HCT116 (cell line): ENCODE data around the gene ILDR2. TPM values are rescaled to one million over a fixed set of nuclear protein-coding genes. Genes with fewer than 3 reads are reported as not detected.

Experiments
- ATAC-seq: fragments of 200-7000 bp; cut with Tn5 transposase; 2 replicates; pipeline ENCODE4 v1.9.1; 2020; ENCODE audit warnings: mild to moderate bottlenecking, moderate library complexity
- BruUV-seq: library from RNA; stranded (reverse); fragments of 400-500 nt; replicated peaks from 2 replicates; lab custom pipeline; 2021; lab: Mats Ljungman, UMichigan
- CTCF ChIA-PET: fragments of 300-600 bp; sonication (Branson Sonifier 250); formaldehyde crosslinking; loops from one replicate; lab custom pipeline; 2021; ENCODE audit warnings: antibody characterized with exemption; lab: Charles Lee
- POLR2A ChIA-PET: fragments of 300-600, 350-600 bp; sonication (Branson Sonifier 250); formaldehyde crosslinking; loops from one replicate; lab custom pipeline; 2021; ENCODE audit warnings: antibody characterized with exemption; lab: Charles Lee
- RAD21 ChIA-PET, 2 experiments: fragments of 300-600 bp; sonication (Branson Sonifier 250); formaldehyde crosslinking; loops; one replicate each; lab custom pipeline; 2023; ENCODE audit warnings: low total read pairs in 2 of 2; ENCODE audit not compliant: uncharacterized antibody in 2 of 2, unreplicated experiment in 2 of 2, low non-redundant PET in 1 of 2; lab: Charles Lee
- DNase-seq: peaks from one replicate; pipeline ENCODE4 v3.0.0-alpha.2; 2010; ENCODE audit warnings: low read depth, low spot score
- H2AFZ ChIP-seq: fragments of 200-600 bp; shearing (Covaris generic), sonication (generic); 2 replicates; pipeline ENCODE4 v1.6.1; 2017; ENCODE audit warnings: low read depth, mixed run types, mixed read lengths, antibody characterized with exemption, low read length; ENCODE audit not compliant: poor library complexity, severe bottlenecking
- H3K27ac ChIP-seq: 2 replicates; pipeline ENCODE4 v1.5.1; 2012; ENCODE audit warnings: low read depth, low read length
- H3K27me3 ChIP-seq: fragments of 200-600 bp; sonication (generic); 2 replicates; pipeline ENCODE4 v1.6.1; 2016; ENCODE audit warnings: mixed run types, low read length, mixed read lengths; ENCODE audit not compliant: insufficient read depth
- H3K36me3 ChIP-seq, 2 experiments: fragments of 200-500 bp in 1 of 2; fragments of 200-600 bp in 1 of 2; sonication (Bioruptor generic) in 1 of 2; sonication (generic) in 1 of 2; 2 replicates each; pipeline versions ENCODE4 v1.5.1 to v1.6.1; 2014 to 2016; ENCODE audit warnings: low read length in 2 of 2, inconsistent platforms in 1 of 2, mixed read lengths in 1 of 2, mixed run types in 1 of 2; ENCODE audit not compliant: insufficient read depth in 2 of 2, control insufficient read depth in 1 of 2
- H3K4me1 ChIP-seq, 2 experiments: fragments of 200-600 bp in 1 of 2; sonication (generic) in 1 of 2; 2 replicates each; pipeline versions ENCODE4 v1.5.1 to v1.6.1; 2012 to 2017; ENCODE audit warnings: low read length in 2 of 2, inconsistent platforms in 1 of 2, mild to moderate bottlenecking in 1 of 2, mixed read lengths in 1 of 2, mixed run types in 1 of 2, moderate library complexity in 1 of 2; ENCODE audit not compliant: insufficient read depth in 2 of 2, control insufficient read depth in 1 of 2
- H3K4me2 ChIP-seq: fragments of 200-600 bp; sonication (generic); 2 replicates; pipeline ENCODE4 v1.6.1; 2017; ENCODE audit warnings: mixed run types, low read length, mixed read lengths
- H3K4me3 ChIP-seq, 2 experiments: fragments of 200-600 bp in 1 of 2; sonication (generic) in 1 of 2; replicated peaks in 1 of 2; 2 replicates each; pipeline ENCODE4 v1.5.1; 2011 to 2016; ENCODE audit warnings: low read length in 2 of 2, control low read depth in 1 of 2, low read depth in 1 of 2, mild to moderate bottlenecking in 1 of 2, mixed read lengths in 1 of 2, mixed run types in 1 of 2
- H3K79me2 ChIP-seq: fragments of 200-600 bp; sonication (generic); 2 replicates; pipeline ENCODE4 v1.6.1; 2017; ENCODE audit warnings: mild to moderate bottlenecking, mixed run types, low read length, moderate library complexity, mixed read lengths; ENCODE audit not compliant: insufficient read depth
- H3K9ac ChIP-seq: fragments of 200-600 bp; sonication (generic); 2 replicates; pipeline ENCODE4 v1.6.1; 2016; ENCODE audit warnings: low read length, mixed read lengths
- H3K9me2 ChIP-seq: fragments of 200-600 bp; sonication (generic), shearing (Covaris generic); 2 replicates; pipeline ENCODE4 v1.6.1; 2017; ENCODE audit warnings: mixed run types, mild to moderate bottlenecking, moderate library complexity; ENCODE audit not compliant: insufficient read depth
- H3K9me3 ChIP-seq, 2 experiments: fragments of 200-500 bp in 1 of 2; fragments of 200-600 bp in 1 of 2; sonication (Bioruptor generic) in 1 of 2; sonication (generic) in 1 of 2; 2 replicates each; pipeline ENCODE4 v1.6.1; 2014 to 2017; ENCODE audit warnings: low read length in 2 of 2, mixed read lengths in 2 of 2, inconsistent platforms in 1 of 2, low read depth in 1 of 2, mild to moderate bottlenecking in 1 of 2, mixed run types in 1 of 2, moderate library complexity in 1 of 2; ENCODE audit not compliant: control insufficient read depth in 1 of 2, insufficient read depth in 1 of 2
- H4K20me1 ChIP-seq: fragments of 200-600 bp; sonication (generic), shearing (Covaris generic); 2 replicates; pipeline ENCODE4 v1.6.1; 2017; ENCODE audit warnings: mixed run types, mild to moderate bottlenecking, moderate library complexity; ENCODE audit not compliant: insufficient read depth
- CBX3 ChIP-seq: IDR thresholded peaks from 2 replicates; pipeline ENCODE4 v1.6.1; 2012; ENCODE audit warnings: low read depth
- CEBPB ChIP-seq: IDR thresholded peaks from 2 replicates; pipeline ENCODE4 v1.6.1; 2012; ENCODE audit warnings: low read depth
- POLR2A ChIP-seq: IDR thresholded peaks from 2 replicates; pipeline ENCODE4 v1.7.0; 2011; ENCODE audit warnings: borderline replicate concordance; ENCODE audit not compliant: insufficient read depth, insufficient read length; ENCODE audit errors: extremely low read depth
- REST ChIP-seq: IDR thresholded peaks from 2 replicates; pipeline ENCODE4 v1.6.1; 2012; ENCODE audit warnings: low read depth
- SP1 ChIP-seq: IDR thresholded peaks from 2 replicates; pipeline ENCODE4 v1.6.1; 2012; ENCODE audit warnings: low read depth
- SRF ChIP-seq: IDR thresholded peaks from 2 replicates; pipeline ENCODE4 v1.6.1; 2012; ENCODE audit warnings: low read depth
- YY1 ChIP-seq: IDR thresholded peaks from 2 replicates; pipeline ENCODE4 v1.6.1; 2011; ENCODE audit warnings: low read length, low read depth, moderate library complexity, mild to moderate bottlenecking; ENCODE audit not compliant: insufficient replicate concordance; ENCODE audit errors: extremely low read depth
- ZBTB33 ChIP-seq: IDR thresholded peaks from 2 replicates; pipeline ENCODE4 v1.6.1; 2011; ENCODE audit warnings: mild to moderate bottlenecking, low read length, moderate library complexity; ENCODE audit not compliant: insufficient replicate concordance; ENCODE audit errors: extremely low read depth
- intact Hi-C: fragments of 100-400 bp; cut with micrococcal nuclease; formaldehyde crosslinking; loops from 2 replicates; pipeline ENCODE4 v1.10.0; 2022
- total RNA-seq: library from RNA; stranded (reverse); gene quantifications from one replicate; pipeline ENCODE4 v1.2.1, GENCODE V29; 2021; ENCODE audit not compliant: unreplicated experiment

The ILDR2 gene
- total RNA-seq, 1 experiment from 2014 or later: 2.4 TPM

- Histone ChIP-seq H3K9ac (no peak overlapping the region), H3K9me2 (no peaks in the 10 kb centered on the region), H4K20me1 (no peaks in the 10 kb centered on the region), H3K27me3 (no peaks in the 10 kb centered on the region), H3K36me3 (no peaks in the 10 kb centered on the region), H2AFZ (no peak overlapping the region), H3K27ac (no peak overlapping the region), H3K4me2 (no peak overlapping the region), H3K79me2 (no peaks in the 10 kb centered on the region), H3K9me3 (no peaks in the 10 kb centered on the region; a peak in 1 of 4 replicates), H3K4me1 (no peaks in the 10 kb centered on the region), H3K4me3 (no peak overlapping the region)
- intact Hi-C loops: no loop called here
- POLR2A ChIA-PET: no interaction called here
- ATAC-seq (no peak), DNase-seq (no peak)
- CTCF ChIA-PET: no interaction called here
- RAD21 ChIA-PET: no interaction called here
- no TSS peak for BruUV-seq
- TF ChIP-seq SP1 (no peak), ZBTB33 (no peak), CBX3 (no peak), CEBPB (no peak), REST (no peak), SRF (no peak), YY1 (no peak), POLR2A (no peak)
Observed at GRCh38 chr1:167003711-167004110, 28.4 kb upstream of the ILDR2 start.
